Stomach (tissue), 9 donors: Measurements from ENCODE around the gene AZIN2. TPM values are rescaled to one million over a fixed set of nuclear protein-coding genes. Genes with fewer than 3 reads are reported as not detected.

Source experiments
- DNase-seq, 2 donors: peaks; one replicate each; pipeline versions ENCODE4 v3.0.0 to v3.0.0-alpha.2; 2013 to 2019
- H3K27ac ChIP-seq, 5 donors: fragments of 200-600 bp in 4 of 5; sonication (generic) in 4 of 5; one replicate each; pipeline ENCODE4 v1.5.1; 2013 to 2019; ENCODE audit warnings: mild to moderate bottlenecking in 1 of 5, moderate library complexity in 1 of 5
- H3K27me3 ChIP-seq, 3 donors: fragments of 200-600 bp; sonication (generic); one replicate each; pipeline ENCODE4 v1.5.1; 2017 to 2019; ENCODE audit warnings: mixed run types in 1 of 3
- H3K36me3 ChIP-seq, 4 donors: fragments of 200-600 bp; sonication (generic); 1 replicate in 3 of 4; 2 replicates in 1 of 4; pipeline ENCODE4 v1.5.1; 2016 to 2019
- H3K4me1 ChIP-seq, 4 donors: fragments of 200-600 bp; sonication (generic); one replicate each; pipeline ENCODE4 v1.5.1; 2016 to 2019
- H3K4me3 ChIP-seq, 4 donors: fragments of 200-600 bp; sonication (generic) in 3 of 4; one replicate each; pipeline ENCODE4 v1.5.1; 2016 to 2019; ENCODE audit warnings: mild to moderate bottlenecking in 1 of 4
- H3K9me3 ChIP-seq, 4 donors: fragments of 200-600 bp; sonication (generic); one replicate each; pipeline ENCODE4 v1.5.1; 2016 to 2019
- CTCF ChIP-seq, 7 experiments: fragments of 450-650 bp in 4 of 7; fragments of 200-600 bp in 3 of 7; sonication (generic) in 3 of 7; IDR thresholded peaks; one replicate each; pipeline ENCODE4 v1.5.1; 2016 to 2019; ENCODE audit warnings: antibody characterized with exemption in 7 of 7, control low read depth in 2 of 7, mild to moderate bottlenecking in 1 of 7
- EP300 ChIP-seq: sonication (generic); formaldehyde crosslinking; IDR thresholded peaks from one replicate; pipeline ENCODE4 v1.6.1; 2017; ENCODE audit warnings: antibody characterized with exemption
- POLR2A ChIP-seq, 4 donors: fragments of 450-650 bp; IDR thresholded peaks; one replicate each; pipeline ENCODE4 v1.6.1; 2016; ENCODE audit warnings: antibody characterized with exemption in 4 of 4, control low read depth in 2 of 4, mild to moderate bottlenecking in 1 of 4, moderate library complexity in 1 of 4
- POLR2AphosphoS5 ChIP-seq, 3 donors: sonication (generic); formaldehyde crosslinking; IDR thresholded peaks; one replicate each; pipeline ENCODE4 v1.6.1; 2016; ENCODE audit warnings: antibody characterized with exemption in 3 of 3
- WGBS, 5 donors: extraction: QIAGEN DNeasy Blood & Tissue Kit in 3 of 5; methylation state at CpG; one replicate each; pipeline versions ENCODE4 v1.1.5 to v1.1.7; 2013 to 2018; 5-methylcytosine and 5-hydroxymethylcytosine counted together
- intact Hi-C: fragments of 100-400 bp; cut with DNase I; formaldehyde crosslinking; loops from one replicate; pipeline ENCODE4 v1.15.1; 2023; ENCODE audit warnings: low total_unique reads
- polyA plus RNA-seq, 3 donors: library from polyadenylated mRNA; stranded (reverse); fragments of 200-250 nt; gene quantifications; one replicate each; pipeline ENCODE4 v1.2.3, GENCODE V29; 2013
- total RNA-seq, 5 donors: library from RNA; depleted of rRNA; stranded (reverse); fragments of >200 nt; gene quantifications; one replicate each; pipeline versions ENCODE4 v1.1.0 to v1.2.3, GENCODE V29; 2014 to 2016
- donor health status: healthy with polysubstance abuse.
- donor health status: Bipolar disorder and iron deficiency.
- donor health status: healthy.

Gene AZIN2
- total and polyA plus RNA-seq, 8 donors, result 0.61 to 39.7 (median 2.0) TPM; not detected in 1

GRCh38 chr1:33119050-33119449 lies 38.1 kb downstream of the AZIN2 start:
- Histone ChIP-seq H3K9me3 (no peaks in the 10 kb centered on the region), H3K27me3 (peaks cover 0 to 5% (median 0%) of the 10 kb centered on the region in 3 donors), H3K4me3 (no peak overlapping the region), H3K27ac (no peak overlapping the region), H3K4me1 (no peaks in the 10 kb centered on the region), H3K36me3 (no peaks in the 10 kb centered on the region)
- DNase-seq, result no peak
- WGBS, 5 donors, result 68 to 89% (median 83%) methylated on average over 2 of the region's 2 CpGs
- no peak for TF ChIP-seq EP300
- intact Hi-C loops, result no loop called here

- Histone ChIP-seq H3K9me3 (no peaks in the 10 kb centered on the region), H3K4me1 (no peaks in the 10 kb centered on the region), H3K36me3 (no peaks in the 10 kb centered on the region), H3K4me3 (no peak overlapping the region), H3K27me3 (peaks cover 0 to 5% (median 0%) of the 10 kb centered on the region in 3 donors), H3K27ac (no peak overlapping the region)
- intact Hi-C loops, result no loop called here
- WGBS, 5 donors, result 49 to 58% (median 52%) methylated on average over 6 to 16 of the region's 16 CpGs
- TF ChIP-seq POLR2A (IDR thresholded peaks at IDR 0.05), result no peak
- no peak for TF ChIP-seq POLR2AphosphoS5 (IDR thresholded peaks at IDR 0.05)
- no peak for DNase-seq
Measured at GRCh38 chr1:33119532-33120217, 38.7 kb downstream of the AZIN2 start.

GRCh38 chr1:33120436-33121231 lies 39.7 kb downstream of the AZIN2 start:
- H3K27ac ChIP-seq, result no peak overlapping the region
- no peaks in the 10 kb centered on the region for H3K9me3 ChIP-seq
- H3K4me3 ChIP-seq, result no peak overlapping the region
- intact Hi-C loops, result no loop called here
- WGBS, 5 donors, result 73 to 86% (median 80%) methylated on average over 8 of the region's 8 CpGs
- H3K27me3 ChIP-seq, result peaks cover 0 to 5% (median 0%) of the 10 kb centered on the region in 3 donors
- no peak for TF ChIP-seq POLR2A (IDR thresholded peaks at IDR 0.05)
- TF ChIP-seq CTCF (IDR thresholded peaks at IDR 0.05), result no peak
- TF ChIP-seq EP300, result no peak
- TF ChIP-seq POLR2AphosphoS5 (IDR thresholded peaks at IDR 0.05), result no peak
- peaks cover 0 to 1% (median under 1%) of the 10 kb centered on the region in 4 donors for H3K4me1 ChIP-seq
- no peaks in the 10 kb centered on the region for H3K36me3 ChIP-seq
- no peak for DNase-seq

GRCh38 chr1:33121728-33122127 lies 40.8 kb downstream of the AZIN2 start:
- 78 to 86% (median 81%) methylated on average over 5 of the region's 5 CpGs for WGBS, 5 donors
- Histone ChIP-seq H3K27ac (no peak overlapping the region), H3K4me3 (no peak overlapping the region), H3K4me1 (peaks cover 5 to 12% (median 11%) of the 10 kb centered on the region in 4 donors), H3K9me3 (no peaks in the 10 kb centered on the region), H3K27me3 (peaks cover 0 to 5% (median 0%) of the 10 kb centered on the region in 3 donors), H3K36me3 (no peaks in the 10 kb centered on the region)
- TF ChIP-seq EP300 (no peak), POLR2A (IDR thresholded peaks at IDR 0.05) (no peak), CTCF (IDR thresholded peaks at IDR 0.05) (no peak), POLR2AphosphoS5 (IDR thresholded peaks at IDR 0.05) (no peak)
- no peak for DNase-seq
- intact Hi-C loops, result no loop called here

GRCh38 chr1:33122483-33123178 lies 41.7 kb downstream of the AZIN2 start:
- H3K9me3 ChIP-seq, result no peaks in the 10 kb centered on the region
- intact Hi-C loops, result no loop called here
- DNase-seq, result no peak
- 65 to 78% (median 71%) methylated on average over 7 of the region's 7 CpGs for WGBS, 5 donors
- H3K27me3 ChIP-seq, result peaks cover 0 to 5% (median 0%) of the 10 kb centered on the region in 3 donors
- H3K36me3 ChIP-seq, result no peaks in the 10 kb centered on the region
- peaks cover 6 to 14% (median 13%) of the 10 kb centered on the region in 4 donors for H3K4me1 ChIP-seq
- no peak overlapping the region for H3K4me3 ChIP-seq
- no peak for TF ChIP-seq POLR2AphosphoS5 (IDR thresholded peaks at IDR 0.05)
- no peak for TF ChIP-seq POLR2A (IDR thresholded peaks at IDR 0.05)
- TF ChIP-seq CTCF (IDR thresholded peaks at IDR 0.05), result no peak
- TF ChIP-seq EP300, result no peak
- no peak overlapping the region for H3K27ac ChIP-seq
